ENCODE results near the gene HHATL.

Gene HHATL

GRCh38 chr3:42655331-42655888 lies 47.2 kb downstream of the HHATL start:
- DNase-seq (ENCODE audit: extremely low read depth in 1 of 2, low read depth in 1 of 2), result no peak

GRCh38 chr3:42654331-42655201 lies 48.0 kb downstream of the HHATL start:
- DNase-seq (ENCODE audit: extremely low read depth in 1 of 2, low read depth in 1 of 2), result no peak

- no peak for DNase-seq (ENCODE audit: extremely low read depth in 1 of 2, low read depth in 1 of 2)
Observed at GRCh38 chr3:42653560-42654330, 48.9 kb downstream of the HHATL start, which contains the start of gene ZBTB47. TSS of gene ZBTB47 (plus strand) at chr3:42653697. CDS start at chr3:42658356, 4,659 bp downstream.

DNA sequence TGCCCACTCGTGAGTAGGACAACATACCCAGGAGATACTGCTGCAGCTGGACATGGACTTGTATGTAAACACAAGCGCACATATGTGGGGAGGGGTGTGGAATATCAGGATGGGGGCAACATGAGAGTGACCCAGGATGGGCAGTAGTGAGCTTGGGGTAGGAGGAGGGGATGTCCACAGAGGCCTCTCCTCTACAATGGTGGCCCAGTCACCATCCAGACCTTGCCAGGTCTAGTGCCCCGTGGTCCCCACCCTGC lies 49.4 kb downstream of the HHATL start:
- DNase-seq (ENCODE audit: extremely low read depth in 1 of 2, low read depth in 1 of 2), result no peak

DNA sequence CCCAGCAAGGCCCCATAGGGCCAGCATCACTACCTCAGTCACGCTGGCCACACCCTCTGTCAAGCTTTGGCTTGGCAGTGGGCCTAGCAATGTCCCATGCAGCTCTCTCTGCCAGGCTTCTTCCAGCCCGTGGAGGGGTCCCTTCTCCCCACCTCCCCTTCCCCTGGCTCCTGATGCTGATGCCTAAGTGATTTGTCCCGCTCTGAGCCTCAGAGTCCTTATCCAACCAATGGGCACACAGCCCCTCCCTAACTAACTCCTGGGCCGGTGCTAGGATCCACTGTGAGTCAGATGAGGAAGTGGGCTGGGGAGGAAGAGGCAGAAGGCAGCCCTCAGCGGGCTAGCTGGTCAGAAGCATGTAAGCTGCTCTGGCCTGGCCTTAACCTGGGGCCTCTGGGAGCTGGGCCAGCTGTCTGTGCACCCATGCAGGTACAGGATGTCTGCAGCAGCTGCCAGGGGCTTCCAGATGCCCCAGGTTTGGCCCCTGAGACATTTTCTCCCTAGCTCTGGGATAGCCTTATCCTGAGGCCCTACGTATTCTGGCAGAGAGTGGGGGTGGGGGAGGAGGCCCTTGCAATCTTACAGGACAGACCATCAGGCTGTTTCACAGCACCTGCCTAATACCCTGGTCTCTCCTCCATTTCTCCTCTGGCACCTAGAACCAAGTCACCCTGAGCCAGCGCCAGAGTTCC lies 49.8 kb downstream of the HHATL start:
- no peak for DNase-seq (ENCODE audit: extremely low read depth in 1 of 2, low read depth in 1 of 2)

DNA sequence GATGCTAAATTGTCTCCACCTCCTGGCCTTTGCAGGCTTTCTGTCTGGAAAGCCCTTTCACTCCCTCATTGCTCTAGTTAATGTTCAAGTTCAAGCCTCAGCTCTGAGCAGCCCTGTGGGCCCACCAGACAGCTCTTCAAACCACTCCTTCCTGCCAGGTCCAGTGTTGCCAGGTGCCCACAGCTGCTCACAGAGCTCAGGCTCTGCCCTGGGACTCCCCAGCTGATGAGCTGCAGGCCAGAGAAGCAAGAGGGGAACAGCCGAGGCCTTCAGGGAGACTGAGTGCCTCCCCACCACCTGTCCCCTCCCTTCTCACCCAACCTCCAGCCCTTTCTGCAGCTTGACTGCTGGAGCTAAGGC lies 50.4 kb downstream of the HHATL start:
- no peak for DNase-seq (ENCODE audit: extremely low read depth in 1 of 2, low read depth in 1 of 2)

DNA sequence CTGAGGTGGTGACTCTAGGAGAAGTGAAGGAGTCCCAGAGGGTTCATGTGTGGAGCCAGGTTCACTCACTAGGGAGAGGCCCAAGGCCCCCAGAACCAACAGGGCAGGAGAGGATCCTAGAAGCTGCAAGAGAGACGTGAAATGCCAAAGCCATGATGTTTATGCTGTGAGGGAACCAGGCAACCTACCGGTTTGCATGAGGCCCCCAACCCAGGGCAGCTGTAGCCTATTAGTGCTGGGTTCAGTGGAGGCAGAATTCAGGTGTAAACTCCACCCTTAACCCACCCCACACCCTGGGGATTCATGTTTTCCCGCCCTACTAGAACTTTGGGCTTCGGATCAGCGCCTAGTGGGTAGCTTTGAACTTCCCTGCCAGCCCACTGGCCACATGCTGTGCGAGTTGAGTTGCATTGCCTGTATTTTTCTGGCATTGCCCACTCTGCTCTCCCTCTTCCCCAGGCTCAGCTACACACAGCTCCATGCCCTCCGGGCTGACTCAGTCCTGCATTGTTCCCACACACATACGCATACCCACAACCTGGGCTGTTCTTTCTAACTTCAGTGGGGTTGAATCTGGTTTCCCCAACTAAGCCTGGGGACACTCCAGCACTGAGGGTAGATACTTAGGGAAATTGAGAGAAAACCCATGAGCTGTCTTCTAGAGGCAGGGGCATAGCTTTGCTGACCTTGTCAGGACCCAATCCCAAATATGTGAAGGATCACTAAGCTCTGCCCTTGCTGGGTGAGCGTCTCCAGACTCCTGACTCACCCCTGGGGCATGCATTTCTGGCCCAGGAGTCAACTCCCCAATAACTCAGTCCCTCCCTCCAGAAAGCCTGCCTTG lies 51.1 kb downstream of the HHATL start:
- no peak for DNase-seq (ENCODE audit: extremely low read depth in 1 of 2, low read depth in 1 of 2)

- no peak for DNase-seq (ENCODE audit: extremely low read depth in 1 of 2, low read depth in 1 of 2)
Observed at GRCh38 chr3:42649783-42650182, 52.8 kb downstream of the HHATL start.

DNA sequence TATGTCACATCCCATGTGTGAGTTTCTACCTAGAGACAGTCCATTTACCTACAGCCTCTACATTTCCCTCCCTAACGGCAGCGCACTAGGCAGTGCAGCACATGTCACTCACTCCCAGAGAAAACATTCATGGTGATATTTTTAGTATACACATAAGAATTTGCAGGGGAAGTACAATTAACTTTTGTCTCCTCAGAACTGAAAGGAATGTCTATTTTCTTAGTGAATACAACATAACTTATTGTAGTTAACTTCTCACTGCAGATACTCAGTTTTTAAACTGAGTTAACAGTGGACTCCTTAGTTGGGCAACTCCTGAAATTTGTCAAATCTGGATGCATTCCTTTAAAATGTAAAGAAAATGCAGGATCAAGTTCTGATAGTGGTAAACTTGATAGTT lies 53.6 kb downstream of the HHATL start:
- no peak for DNase-seq (ENCODE audit: extremely low read depth in 1 of 2, low read depth in 1 of 2)

- DNase-seq (ENCODE audit: extremely low read depth in 1 of 2, low read depth in 1 of 2), result no peak
Observed at GRCh38 chr3:42647821-42648459, 54.7 kb downstream of the HHATL start.

Measured in activated CD8-positive, alpha-beta memory T cell treated with anti-CD3 and anti-CD28 coated beads for 1 hour (primary cell).